DND-41 (cell line): Measurements from ENCODE around the gene MYEF2.

ENCODE experiments used
- ATAC-seq: fragments of 200-7000 bp; cut with Tn5 transposase; 3 replicates; pipeline ENCODE4 v1.9.1; 2021; ENCODE audit warnings: low read depth; ENCODE audit not compliant: insufficient read depth
- DNase-seq: peaks from one replicate; pipeline ENCODE4 v3.0.0-alpha.2; 2020
- H2AFZ ChIP-seq: 2 replicates; pipeline ENCODE4 v1.6.0; 2012; ENCODE audit warnings: low read depth, low read length
- H3K27ac ChIP-seq: 2 replicates; pipeline ENCODE4 v1.5.1; 2012; ENCODE audit warnings: low read length, inconsistent platforms
- H3K27me3 ChIP-seq: fragments of 200-600 bp; sonication (generic); 2 replicates; pipeline ENCODE4 v1.6.0; 2012; ENCODE audit warnings: low read length, mild to moderate bottlenecking, inconsistent platforms; ENCODE audit not compliant: insufficient read depth, poor library complexity
- H3K36me3 ChIP-seq: 2 replicates; pipeline ENCODE4 v1.5.1; 2012; ENCODE audit warnings: low read length, inconsistent platforms; ENCODE audit not compliant: insufficient read depth
- H3K4me1 ChIP-seq: 2 replicates; pipeline ENCODE4 v1.5.1; 2012; ENCODE audit warnings: mild to moderate bottlenecking, low read length; ENCODE audit not compliant: insufficient read depth
- H3K4me2 ChIP-seq: 2 replicates; pipeline ENCODE4 v1.6.0; 2012; ENCODE audit warnings: mild to moderate bottlenecking, moderate library complexity, low read length, inconsistent platforms; ENCODE audit not compliant: insufficient read depth
- H3K4me3 ChIP-seq, 2 experiments: fragments of 200-600 bp in 1 of 2; shearing (Covaris generic) in 1 of 2; 2 replicates each; pipeline ENCODE4 v1.5.1; 2012 to 2016; ENCODE audit warnings: inconsistent platforms in 2 of 2, low read length in 2 of 2, mild to moderate bottlenecking in 2 of 2, low read depth in 1 of 2, moderate library complexity in 1 of 2
- H3K79me2 ChIP-seq: 2 replicates; pipeline ENCODE4 v1.6.0; 2012; ENCODE audit warnings: low read length, inconsistent platforms; ENCODE audit not compliant: insufficient read depth
- H3K9ac ChIP-seq: 2 replicates; pipeline ENCODE4 v1.6.0; 2012; ENCODE audit warnings: low read depth, mild to moderate bottlenecking, inconsistent platforms, low read length, moderate library complexity
- H3K9me3 ChIP-seq: 2 replicates; pipeline ENCODE4 v1.5.1; 2012; ENCODE audit warnings: low read length, moderate library complexity, mild to moderate bottlenecking, inconsistent platforms; ENCODE audit not compliant: insufficient read depth, severe bottlenecking
- H4K20me1 ChIP-seq: 2 replicates; pipeline ENCODE4 v1.6.0; 2012; ENCODE audit warnings: low read length; ENCODE audit not compliant: insufficient read depth
- EZH2 ChIP-seq: IDR thresholded peaks from 3 replicates; pipeline ENCODE4 v1.6.1; 2012; ENCODE audit warnings: borderline replicate concordance, low read depth, mild to moderate bottlenecking, moderate library complexity, low read length, inconsistent platforms; ENCODE audit not compliant: severe bottlenecking
- TF ChIP-seq, protein P1 (sequence below): IDR thresholded peaks from 2 replicates; pipeline ENCODE4 v1.5.1; 2012; ENCODE audit warnings: borderline replicate concordance, low read length, moderate library complexity, mild to moderate bottlenecking; ENCODE audit not compliant: poor library complexity, severe bottlenecking; ENCODE audit errors: extremely low read depth

The MYEF2 gene

GRCh38 chr15:48147358-48147757 is 30.7 kb downstream of the MYEF2 start:
- H3K4me2 ChIP-seq = no peak overlapping the region
- H3K79me2 ChIP-seq = no peaks in the 10 kb centered on the region
- no peaks in the 10 kb centered on the region for H4K20me1 ChIP-seq
- H3K27ac ChIP-seq = no peak overlapping the region
- TF ChIP-seq, protein P1, sequence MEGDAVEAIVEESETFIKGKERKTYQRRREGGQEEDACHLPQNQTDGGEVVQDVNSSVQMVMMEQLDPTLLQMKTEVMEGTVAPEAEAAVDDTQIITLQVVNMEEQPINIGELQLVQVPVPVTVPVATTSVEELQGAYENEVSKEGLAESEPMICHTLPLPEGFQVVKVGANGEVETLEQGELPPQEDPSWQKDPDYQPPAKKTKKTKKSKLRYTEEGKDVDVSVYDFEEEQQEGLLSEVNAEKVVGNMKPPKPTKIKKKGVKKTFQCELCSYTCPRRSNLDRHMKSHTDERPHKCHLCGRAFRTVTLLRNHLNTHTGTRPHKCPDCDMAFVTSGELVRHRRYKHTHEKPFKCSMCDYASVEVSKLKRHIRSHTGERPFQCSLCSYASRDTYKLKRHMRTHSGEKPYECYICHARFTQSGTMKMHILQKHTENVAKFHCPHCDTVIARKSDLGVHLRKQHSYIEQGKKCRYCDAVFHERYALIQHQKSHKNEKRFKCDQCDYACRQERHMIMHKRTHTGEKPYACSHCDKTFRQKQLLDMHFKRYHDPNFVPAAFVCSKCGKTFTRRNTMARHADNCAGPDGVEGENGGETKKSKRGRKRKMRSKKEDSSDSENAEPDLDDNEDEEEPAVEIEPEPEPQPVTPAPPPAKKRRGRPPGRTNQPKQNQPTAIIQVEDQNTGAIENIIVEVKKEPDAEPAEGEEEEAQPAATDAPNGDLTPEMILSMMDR = no peak
- TF ChIP-seq EZH2 = no peak
- H3K27me3 ChIP-seq = no peaks in the 10 kb centered on the region
- H3K4me1 ChIP-seq = no peaks in the 10 kb centered on the region
- H3K9me3 ChIP-seq = no peaks in the 10 kb centered on the region
- no peak overlapping the region for H2AFZ ChIP-seq
- no peaks in the 10 kb centered on the region; the same call in 1 of the 2 replicates for H3K36me3 ChIP-seq
- no peak overlapping the region for H3K9ac ChIP-seq
- DNase-seq (no peak), ATAC-seq (no peak)
- H3K4me3 ChIP-seq = no peak overlapping the region

DNA sequence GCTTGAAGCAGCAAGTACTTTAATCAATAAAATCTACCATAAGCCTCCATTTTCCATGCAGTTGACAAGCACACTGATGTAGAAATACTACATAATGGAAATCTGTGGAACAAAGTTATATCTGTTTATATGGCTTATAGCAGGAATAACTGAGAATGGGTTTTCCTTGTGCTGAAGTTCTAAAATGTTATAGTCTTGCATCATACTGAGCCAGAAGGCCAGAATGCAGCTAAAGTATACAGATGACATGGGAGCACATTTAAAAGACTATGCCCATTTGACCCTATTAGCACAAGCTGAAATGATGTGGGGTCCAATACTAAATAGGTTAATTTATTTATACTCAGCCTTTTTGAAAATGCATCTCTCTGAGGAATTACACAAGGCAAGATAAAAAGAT is 32.2 kb downstream of the MYEF2 start:
- DNase-seq = no peak
- TF ChIP-seq, protein P1 = no peak
- no peaks in the 10 kb centered on the region; the same call in 1 of the 2 replicates for H3K36me3 ChIP-seq

GRCh38 chr15:48144889-48145288 is 33.2 kb downstream of the MYEF2 start:
- H3K9me3 ChIP-seq = no peaks in the 10 kb centered on the region
- no peaks in the 10 kb centered on the region for H3K4me1 ChIP-seq
- H2AFZ ChIP-seq = no peak overlapping the region
- H3K27ac ChIP-seq = no peak overlapping the region
- no peak overlapping the region for H3K9ac ChIP-seq
- TF ChIP-seq EZH2 = no peak
- TF ChIP-seq, protein P1 = no peak
- H3K27me3 ChIP-seq = no peaks in the 10 kb centered on the region
- ATAC-seq (no peak), DNase-seq (no peak)
- no peak overlapping the region for H3K4me2 ChIP-seq
- no peaks in the 10 kb centered on the region for H3K79me2 ChIP-seq
- no peaks in the 10 kb centered on the region for H4K20me1 ChIP-seq
- no peaks in the 10 kb centered on the region; the same call in 1 of the 2 replicates for H3K36me3 ChIP-seq
- H3K4me3 ChIP-seq = no peak overlapping the region

More for the DNA sequence above, 32.2 kb downstream of the MYEF2 start:
- no peak overlapping the region for H3K9ac ChIP-seq
- no peaks in the 10 kb centered on the region for H3K27me3 ChIP-seq
- H2AFZ ChIP-seq = no peak overlapping the region
- ATAC-seq = no peak
- H3K27ac ChIP-seq = no peak overlapping the region
- no peaks in the 10 kb centered on the region for H4K20me1 ChIP-seq
- no peaks in the 10 kb centered on the region for H3K4me1 ChIP-seq
- H3K4me3 ChIP-seq = no peak overlapping the region
- no peaks in the 10 kb centered on the region for H3K79me2 ChIP-seq
- no peaks in the 10 kb centered on the region for H3K9me3 ChIP-seq
- H3K4me2 ChIP-seq = no peak overlapping the region

DNA sequence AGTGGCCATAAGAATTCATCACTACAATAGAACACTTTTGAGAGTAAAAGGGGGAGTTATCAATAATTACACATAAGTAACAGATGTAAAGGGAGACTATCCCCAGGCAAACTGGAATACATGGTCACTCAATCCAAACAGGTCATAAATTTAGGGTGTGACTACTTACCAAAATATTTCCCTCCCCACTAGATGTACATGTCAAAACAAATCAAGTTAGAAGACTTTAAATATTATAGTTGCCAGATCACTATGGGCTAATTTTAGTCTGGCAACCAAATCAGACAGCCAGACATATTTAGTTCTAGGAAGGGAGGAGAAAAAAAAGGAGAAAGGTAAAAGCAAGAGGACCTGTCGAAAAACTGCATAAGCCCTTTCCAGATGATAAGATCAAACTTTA is 34.2 kb downstream of the MYEF2 start:
- no peaks in the 10 kb centered on the region for H3K4me1 ChIP-seq
- no peak overlapping the region for H2AFZ ChIP-seq
- no peak overlapping the region for H3K4me2 ChIP-seq
- H4K20me1 ChIP-seq = no peaks in the 10 kb centered on the region
- no peaks in the 10 kb centered on the region for H3K27me3 ChIP-seq
- no peak for DNase-seq
- no peak for ATAC-seq
- H3K36me3 ChIP-seq = no peaks in the 10 kb centered on the region
- H3K27ac ChIP-seq = no peak overlapping the region
- no peak overlapping the region for H3K4me3 ChIP-seq
- no peaks in the 10 kb centered on the region for H3K79me2 ChIP-seq
- H3K9me3 ChIP-seq = no peaks in the 10 kb centered on the region
- no peak overlapping the region for H3K9ac ChIP-seq
- TF ChIP-seq, protein P1 = no peak
- no peak for TF ChIP-seq EZH2
